Spleen (tissue), 7 donors: ENCODE measurements around the gene RBBP4.

Source experiments
- POLR2AphosphoS5 ChIP-seq, 3 donors: sonication (generic); formaldehyde crosslinking; IDR thresholded peaks; one replicate each; pipeline ENCODE4 v1.5.1; 2017; ENCODE audit warnings: antibody characterized with exemption in 3 of 3
- TF ChIP-seq, protein P1 (sequence below), 11 experiments: fragments of 200-600 bp in 7 of 11; fragments of 450-650 bp in 4 of 11; sonication (generic) in 4 of 11; IDR thresholded peaks in 8 of 11; conservative IDR thresholded peaks in 3 of 11; 1 replicate in 7 of 11; 2 replicates in 4 of 11; pipeline versions ENCODE4 v1.4.0 to v1.8.0; 2016 to 2021; ENCODE audit warnings: antibody characterized with exemption in 11 of 11, inconsistent platforms in 4 of 11, mild to moderate bottlenecking in 1 of 11
- donor health status: DM: no; HTN: no; CAD: no; lungs with moderate emphysema.
- donor health status: DM: no; HTN: no; CAD: no.
- donor health status: DM: no; HTN: no; CAD: no.

DNA sequence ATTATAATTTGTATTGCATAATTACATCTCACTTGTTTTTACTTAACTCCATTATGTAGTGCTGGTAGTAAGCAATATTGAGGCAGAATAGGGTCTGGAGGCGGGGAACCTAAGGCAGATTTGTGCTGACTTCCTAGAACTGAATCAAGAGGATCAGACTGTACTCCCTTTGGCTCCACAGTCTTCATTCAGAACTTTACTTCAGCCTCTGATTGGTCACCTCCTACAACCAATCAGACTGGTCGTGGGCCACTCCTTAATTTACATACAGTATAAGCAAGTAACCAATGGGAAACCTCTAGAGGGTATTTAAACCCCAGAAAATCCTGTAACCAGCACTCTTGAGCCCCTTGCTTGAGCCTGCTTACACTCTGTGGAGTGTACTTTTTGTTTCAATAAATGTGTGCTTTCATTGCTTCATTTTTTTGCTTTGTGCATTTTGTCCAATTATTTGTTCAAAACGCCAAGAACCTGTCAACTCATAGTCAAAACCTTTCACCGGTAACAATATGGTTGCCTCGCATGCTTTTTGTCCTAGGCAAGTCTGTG is 32.3 kb upstream of the RBBP4 start:
- TF ChIP-seq, protein P1, sequence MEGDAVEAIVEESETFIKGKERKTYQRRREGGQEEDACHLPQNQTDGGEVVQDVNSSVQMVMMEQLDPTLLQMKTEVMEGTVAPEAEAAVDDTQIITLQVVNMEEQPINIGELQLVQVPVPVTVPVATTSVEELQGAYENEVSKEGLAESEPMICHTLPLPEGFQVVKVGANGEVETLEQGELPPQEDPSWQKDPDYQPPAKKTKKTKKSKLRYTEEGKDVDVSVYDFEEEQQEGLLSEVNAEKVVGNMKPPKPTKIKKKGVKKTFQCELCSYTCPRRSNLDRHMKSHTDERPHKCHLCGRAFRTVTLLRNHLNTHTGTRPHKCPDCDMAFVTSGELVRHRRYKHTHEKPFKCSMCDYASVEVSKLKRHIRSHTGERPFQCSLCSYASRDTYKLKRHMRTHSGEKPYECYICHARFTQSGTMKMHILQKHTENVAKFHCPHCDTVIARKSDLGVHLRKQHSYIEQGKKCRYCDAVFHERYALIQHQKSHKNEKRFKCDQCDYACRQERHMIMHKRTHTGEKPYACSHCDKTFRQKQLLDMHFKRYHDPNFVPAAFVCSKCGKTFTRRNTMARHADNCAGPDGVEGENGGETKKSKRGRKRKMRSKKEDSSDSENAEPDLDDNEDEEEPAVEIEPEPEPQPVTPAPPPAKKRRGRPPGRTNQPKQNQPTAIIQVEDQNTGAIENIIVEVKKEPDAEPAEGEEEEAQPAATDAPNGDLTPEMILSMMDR (IDR thresholded peaks at IDR 0.05 in 8 of 11, conservative IDR thresholded peaks at IDR 0.05 in 3 of 11) = no peak
- no peak for TF ChIP-seq POLR2AphosphoS5 (IDR thresholded peaks at IDR 0.05)
